Eye (tissue), 1 donor: ENCODE results near the gene DTNB.
"Not testable (repeated sequence)": the region's sequence is repeated elsewhere in the genome, so short reads cannot be mapped to it uniquely, and the experiment has no call there.

Experiments
- DNase-seq: peaks from one replicate; pipeline ENCODE4 v3.0.0-alpha.2; 2015

Gene DTNB

DNA sequence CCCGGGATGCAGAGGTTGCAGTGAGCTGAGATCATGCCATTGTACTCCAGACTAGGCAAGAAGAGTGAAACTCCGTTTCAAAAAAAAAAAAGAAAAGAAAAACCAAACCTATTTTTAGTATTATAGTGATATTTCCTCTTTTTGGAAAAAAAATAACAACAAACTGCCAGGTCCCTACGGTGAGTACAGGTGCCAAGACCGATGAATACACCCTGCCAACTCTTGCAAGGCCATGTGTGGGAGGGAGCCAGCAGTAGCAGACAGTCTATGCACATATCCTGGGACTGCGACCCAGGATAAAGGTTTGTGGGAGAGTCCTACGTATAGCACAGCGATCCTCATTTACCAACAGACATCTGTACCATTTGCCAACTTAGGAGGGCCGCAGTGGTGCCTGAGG, 262.1 kb downstream of the DTNB start:
- no peak for DNase-seq

GRCh38 chr2:25410370-25410769, 263.0 kb downstream of the DTNB start:
- DNase-seq, result no peak

DNA sequence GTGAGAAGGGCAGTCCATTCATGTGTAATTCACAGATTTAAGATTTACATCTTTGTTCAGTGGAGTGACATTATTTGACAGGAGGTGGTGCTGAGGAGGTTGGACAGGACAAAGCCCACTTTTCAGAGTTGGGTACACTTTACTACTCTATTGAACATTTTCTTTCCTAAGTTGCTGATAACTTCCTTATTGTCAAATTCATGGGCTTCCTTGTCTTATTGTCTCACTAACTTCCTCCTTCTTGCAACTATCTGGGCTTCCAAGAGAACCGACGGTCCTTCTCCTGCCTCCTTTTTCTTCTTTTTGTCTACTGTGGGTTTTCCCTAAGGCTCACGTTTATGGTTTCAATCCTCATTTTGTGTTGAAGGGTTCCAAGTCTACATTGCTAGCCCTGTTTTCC, 263.9 kb downstream of the DTNB start:
- no peak for DNase-seq

DNA sequence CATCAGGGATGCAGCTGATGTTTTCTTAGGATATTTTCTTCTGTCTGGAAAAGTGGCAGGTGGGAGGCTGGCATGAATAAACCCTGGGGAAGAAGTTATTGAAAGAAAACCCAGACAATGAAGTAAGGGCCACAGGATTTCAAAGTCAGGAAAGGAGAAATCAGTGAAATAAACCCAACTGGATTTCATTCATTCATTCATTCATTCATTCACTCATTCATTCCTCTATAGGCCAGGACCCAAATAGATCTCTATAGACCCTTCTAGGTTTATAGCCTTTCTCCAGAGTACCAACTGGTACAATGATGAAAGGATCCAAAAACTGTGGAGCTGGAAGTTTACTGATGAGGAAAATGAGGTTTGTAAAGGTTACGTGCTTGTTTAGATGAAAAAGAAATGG, 264.3 kb downstream of the DTNB start:
- DNase-seq, result no peak

DNA sequence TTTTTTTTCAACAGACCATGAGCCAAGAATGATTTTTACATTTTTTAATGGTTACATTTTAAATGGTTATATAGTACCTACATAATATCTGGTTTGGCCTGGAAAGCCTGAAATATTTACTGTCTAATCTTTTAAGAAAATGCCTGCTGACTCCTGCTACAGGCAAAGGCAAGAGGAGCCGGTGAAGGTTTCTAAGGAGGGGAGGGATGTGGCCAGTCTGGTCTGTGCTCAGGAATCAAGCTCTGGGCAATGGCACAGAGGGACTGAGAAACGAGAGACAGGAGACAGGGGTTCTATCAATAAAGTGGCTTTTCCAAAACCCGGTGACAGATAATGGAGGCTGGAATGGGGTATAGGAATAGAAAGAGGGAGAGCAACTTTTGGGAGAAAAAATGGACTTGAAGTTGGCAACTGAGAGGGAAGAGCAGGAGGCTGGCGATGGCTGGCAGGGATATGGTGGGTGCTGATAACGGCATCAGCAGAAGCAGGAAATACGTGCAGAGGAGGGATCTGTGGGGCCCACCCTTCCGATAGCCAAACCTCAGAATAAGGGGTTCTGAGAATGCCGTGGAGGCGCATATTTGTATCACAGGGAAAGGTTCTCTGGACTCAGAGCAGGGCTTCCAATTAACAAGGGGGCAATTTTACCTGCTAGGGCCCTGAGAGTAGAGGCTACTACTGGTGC, 267.6 kb downstream of the DTNB start:
- DNase-seq, result no peak

DNA sequence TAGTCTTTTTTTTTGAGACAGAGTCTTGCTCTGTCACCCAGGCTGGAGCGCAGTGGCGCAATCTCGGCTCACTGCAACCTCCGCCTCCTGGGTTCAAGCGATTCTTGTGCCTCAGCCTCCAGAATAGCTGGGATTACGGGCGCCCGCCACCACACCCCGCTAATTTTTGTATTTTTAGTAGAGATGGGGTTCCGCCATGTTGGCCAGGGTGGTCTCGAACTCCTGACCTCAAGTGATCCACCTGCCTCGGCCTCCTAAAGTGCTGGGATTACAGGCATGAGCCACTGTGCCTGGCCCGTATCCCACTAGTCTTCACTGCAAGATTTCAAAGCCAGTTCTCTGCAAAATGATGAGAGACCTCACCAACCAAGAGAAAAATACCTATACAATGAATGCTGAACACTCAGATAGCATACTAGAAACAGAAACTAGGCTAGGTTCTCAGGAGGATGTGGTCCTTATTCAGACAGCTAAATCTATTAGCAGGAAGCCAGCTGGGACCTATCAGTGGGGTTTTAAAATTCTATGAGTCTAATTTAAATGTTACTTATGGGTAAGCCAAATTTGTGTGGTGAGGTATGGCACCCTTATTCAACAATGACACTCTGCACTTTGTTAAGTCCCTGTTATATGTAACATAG, 270.1 kb downstream of the DTNB start:
- not testable (repeated sequence) for DNase-seq

GRCh38 chr2:25402477-25402876, 270.9 kb downstream of the DTNB start:
- no peak for DNase-seq

DNA sequence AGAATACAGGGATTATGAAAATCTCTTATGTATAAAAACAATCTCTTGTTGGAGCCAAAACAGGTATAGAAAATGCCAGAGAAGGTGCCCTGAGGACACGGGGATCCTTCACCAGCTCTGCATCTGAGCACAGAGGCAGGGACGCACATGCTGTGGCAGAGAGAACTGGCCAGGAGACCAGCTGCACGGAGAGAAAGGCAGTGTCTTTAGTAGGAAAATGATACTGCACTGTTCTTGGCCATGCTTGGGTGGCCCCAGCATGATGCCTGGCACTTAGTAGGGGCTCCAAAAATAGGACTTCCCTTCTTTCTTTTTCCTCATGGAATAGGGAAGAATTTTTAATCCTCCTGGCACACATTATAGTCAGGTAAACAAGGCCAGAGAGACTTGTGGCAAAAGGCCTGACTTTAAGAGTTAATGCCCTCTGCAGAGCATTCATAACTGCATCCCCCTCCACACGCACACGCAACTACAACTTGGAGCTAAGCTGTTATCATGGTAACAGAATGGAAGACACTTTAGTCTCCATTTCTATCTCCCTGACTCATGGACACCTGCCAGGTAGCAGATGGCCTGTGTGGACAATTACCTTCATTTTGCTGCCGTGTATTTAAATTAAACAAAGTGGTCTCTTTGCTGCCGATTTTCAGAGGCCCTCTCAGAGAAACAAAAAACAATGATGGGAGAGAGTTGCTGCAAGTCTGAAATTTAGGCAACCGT, 271.9 kb downstream of the DTNB start:
- DNase-seq, result no peak

GRCh38 chr2:25400576-25401216, 272.7 kb downstream of the DTNB start:
- no peak for DNase-seq

DNA sequence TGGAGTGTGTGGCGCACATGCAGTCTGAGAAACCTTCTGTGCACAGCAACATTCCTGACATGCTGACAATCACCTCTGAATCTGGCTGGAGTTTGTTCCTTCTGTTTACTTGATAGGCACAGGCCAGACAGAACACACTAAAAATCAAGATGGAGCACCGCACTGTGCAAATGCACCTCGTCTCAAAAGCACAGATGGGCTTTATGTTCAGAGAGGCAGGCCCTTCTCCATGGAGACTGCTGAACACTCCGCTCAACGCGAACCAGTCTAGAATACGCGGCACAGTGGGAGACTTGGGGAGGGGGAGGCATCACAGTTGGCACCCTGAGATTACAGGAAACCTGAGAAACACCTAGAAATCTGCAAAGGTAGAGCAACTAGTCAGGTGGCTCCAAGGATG, 273.2 kb downstream of the DTNB start:
- DNase-seq, result no peak

DNA sequence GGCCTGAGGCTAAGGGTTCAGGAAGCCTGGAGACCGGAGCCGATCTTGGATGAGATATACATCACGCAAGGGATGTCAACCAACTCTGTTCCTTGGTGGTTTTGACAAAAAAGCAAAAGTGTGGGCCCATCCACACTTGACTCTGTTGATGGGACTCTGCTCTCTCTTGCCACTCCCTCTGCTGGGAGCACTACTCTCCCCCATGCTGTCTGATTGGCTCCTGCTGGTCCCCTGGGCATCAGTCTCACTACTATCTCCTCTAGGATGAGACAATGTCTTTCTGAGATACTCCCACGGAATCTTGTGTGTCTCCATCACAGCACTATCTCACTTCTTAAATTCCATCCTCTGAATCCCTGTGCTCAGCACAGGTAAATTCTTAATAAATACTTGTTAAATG, 274.8 kb downstream of the DTNB start:
- DNase-seq, result no peak

- no peak for DNase-seq
Observed at GRCh38 chr2:25397777-25398176, 275.6 kb downstream of the DTNB start.

GRCh38 chr2:25389161-25389560, 284.2 kb downstream of the DTNB start:
- DNase-seq, result no peak

DNA sequence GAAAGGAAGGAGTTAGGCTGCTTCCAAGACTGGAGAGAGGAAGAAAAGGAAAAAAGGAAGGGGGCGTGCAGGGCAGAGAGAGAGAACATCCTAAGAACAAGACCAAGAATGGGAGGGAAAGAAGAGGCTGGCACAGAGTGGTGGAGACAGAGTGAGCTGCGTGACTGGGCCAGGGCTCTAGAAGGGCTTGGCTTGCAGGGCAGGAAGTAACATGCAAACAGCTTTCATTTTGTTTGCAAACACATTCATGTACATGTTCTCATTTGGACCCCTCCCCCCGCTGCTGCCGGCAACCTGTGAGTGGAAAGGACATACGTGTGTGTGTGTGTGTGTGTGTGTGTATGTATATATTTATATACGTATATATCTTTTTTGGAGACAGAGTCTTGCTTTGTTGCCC, 284.9 kb downstream of the DTNB start:
- no peak for DNase-seq

DNA sequence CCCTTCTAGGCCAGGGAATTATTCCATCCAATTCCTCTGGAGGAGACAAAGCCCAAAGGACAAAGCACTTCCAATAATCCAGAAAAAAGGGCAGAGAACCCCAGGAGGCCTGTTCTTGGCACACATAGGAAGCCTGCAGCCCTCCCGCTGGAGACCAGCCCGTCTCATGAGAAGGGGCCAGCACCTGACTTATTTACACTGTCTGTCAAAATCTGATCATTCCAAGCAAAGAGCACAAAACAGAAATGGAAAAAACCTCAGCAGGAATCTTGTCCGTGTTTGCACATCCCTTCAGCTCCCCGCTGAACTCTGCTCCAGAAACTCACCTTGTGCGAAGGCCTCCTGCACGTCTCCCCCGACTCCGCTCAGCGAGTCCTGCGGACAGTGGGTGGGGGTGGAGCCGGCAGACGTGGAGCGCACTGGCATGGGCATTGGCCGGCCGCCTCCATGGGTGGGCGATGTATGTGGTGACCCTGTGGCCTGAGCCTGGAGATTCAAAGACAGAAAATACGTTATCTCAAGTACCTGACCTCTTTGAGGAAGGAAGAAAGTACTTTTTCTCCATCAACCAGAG, 285.4 kb downstream of the DTNB start:
- no peak for DNase-seq

GRCh38 chr2:25386971-25387875, 286.2 kb downstream of the DTNB start:
- DNase-seq, result no peak

GRCh38 chr2:25385910-25386309, 287.5 kb downstream of the DTNB start:
- no peak for DNase-seq

DNA sequence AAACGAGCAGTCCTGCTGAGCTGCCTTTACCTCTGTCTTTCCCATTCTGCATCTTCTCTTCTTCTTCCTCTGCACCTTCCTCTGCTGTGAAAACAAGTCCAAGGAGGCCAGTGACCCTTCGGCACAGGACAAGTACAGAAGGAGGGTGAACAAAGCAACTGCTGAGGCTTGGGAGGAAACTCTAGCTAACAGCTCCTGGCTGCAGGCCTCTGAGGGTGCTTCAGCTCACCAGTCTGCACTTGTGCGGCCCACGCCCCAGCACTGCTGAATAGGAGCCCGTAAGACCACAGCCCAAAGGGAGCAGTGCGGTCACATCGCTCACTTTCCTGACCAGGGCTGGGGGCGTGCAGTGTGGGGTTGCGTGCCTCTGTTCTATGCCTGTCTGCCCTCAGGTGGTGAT, 289.6 kb downstream of the DTNB start:
- DNase-seq, result no peak

DNA sequence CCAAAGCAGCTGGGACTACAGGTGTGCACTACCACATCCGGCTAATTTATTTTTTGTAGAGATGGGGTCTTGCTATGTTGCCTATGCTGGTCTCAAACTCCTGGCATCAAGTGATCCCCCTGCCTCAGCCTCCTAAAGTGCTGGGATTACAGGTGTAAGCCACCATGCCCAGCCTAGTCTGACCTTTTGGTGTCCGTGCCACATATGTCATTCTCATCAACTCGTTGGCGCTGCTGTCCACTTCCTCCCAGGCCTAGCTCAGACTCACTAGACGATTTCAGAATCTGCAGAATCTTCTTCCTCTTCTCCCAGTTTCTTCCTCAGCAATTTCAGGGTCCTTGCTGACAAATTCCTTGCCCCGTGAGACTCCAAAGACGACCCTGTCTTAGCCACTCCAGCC, 291.9 kb downstream of the DTNB start:
- no peak for DNase-seq

- DNase-seq, result peak; percentile 39
Observed at GRCh38 chr2:25380586-25381375, 292.6 kb downstream of the DTNB start.

GRCh38 chr2:25380023-25380422, 293.4 kb downstream of the DTNB start:
- no peak for DNase-seq
